Measurements from ENCODE around the gene APPBP2.
"Not testable (repeated sequence)": the region's sequence is repeated elsewhere in the genome, so short reads cannot be mapped to it uniquely, and the experiment has no call there.

Gene APPBP2

DNA sequence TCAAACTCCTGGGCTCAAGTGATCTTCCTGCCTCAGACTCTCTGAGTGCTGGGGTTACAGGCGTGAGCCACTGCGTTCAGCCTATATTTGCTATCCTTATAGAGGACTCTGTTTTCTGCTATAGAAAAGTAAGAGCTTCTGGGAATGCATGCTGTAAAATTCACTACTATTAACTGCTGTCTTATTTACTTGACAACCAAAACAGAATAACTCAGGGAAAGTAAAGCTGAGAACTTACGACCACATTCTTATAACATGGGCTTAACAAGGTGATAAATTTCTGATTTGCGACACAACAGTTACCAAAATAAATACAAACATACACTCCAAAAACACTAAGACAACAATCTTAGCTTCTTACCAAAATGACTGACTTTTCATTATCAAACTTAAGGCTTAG lies 23.9 kb downstream of the APPBP2 start:
- DNase-seq, result no peak
- intact Hi-C loops (cut with DNase I), result no loop called here

GRCh38 chr17:60501589-60501988 lies 24.5 kb downstream of the APPBP2 start:
- no peak for DNase-seq
- intact Hi-C loops (cut with DNase I), result no loop called here

GRCh38 chr17:60496041-60496440 lies 30.0 kb downstream of the APPBP2 start:
- DNase-seq, result no peak
- intact Hi-C loops (cut with DNase I), result no loop called here

GRCh38 chr17:60495260-60495659 lies 30.8 kb downstream of the APPBP2 start:
- DNase-seq, result no peak
- intact Hi-C loops (cut with DNase I), result no loop called here

- intact Hi-C loops (cut with DNase I), result no loop called here
- no peak for DNase-seq
These were observed 32.2 kb downstream of the APPBP2 start for GRCh38 chr17:60493847-60494321.

- intact Hi-C loops (cut with DNase I), result no loop called here
These were observed 34.3 kb downstream of the APPBP2 start for GRCh38 chr17:60491771-60492170.

DNA sequence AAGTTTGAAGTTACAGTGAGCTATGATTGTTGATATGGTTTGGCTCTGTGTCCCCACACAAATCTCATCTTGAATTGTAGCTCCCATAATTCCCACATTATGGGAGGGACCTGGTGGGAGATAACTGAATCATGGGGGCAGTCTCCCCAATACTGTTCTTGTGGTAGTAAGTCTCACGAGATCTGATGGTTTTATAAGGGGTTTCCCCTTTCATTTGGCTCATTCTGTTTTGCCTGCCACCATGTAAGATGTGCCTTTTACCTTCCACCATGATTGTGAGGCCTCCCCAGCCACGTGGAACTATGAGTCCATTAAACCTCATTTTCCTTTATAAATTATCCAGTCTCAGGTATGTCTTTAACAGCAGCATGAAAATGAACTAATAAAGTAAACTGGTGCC lies 35.4 kb downstream of the APPBP2 start:
- DNase-seq; intact Hi-C loops (cut with DNase I): not testable (repeated sequence)

More at GRCh38 chr17:60491771-60492170, 34.3 kb downstream of the APPBP2 start:
- no peak for DNase-seq

- intact Hi-C loops (cut with DNase I), result no loop called here
- DNase-seq, result no peak
These were observed 44.4 kb downstream of the APPBP2 start for GRCh38 chr17:60481604-60482003.

DNA sequence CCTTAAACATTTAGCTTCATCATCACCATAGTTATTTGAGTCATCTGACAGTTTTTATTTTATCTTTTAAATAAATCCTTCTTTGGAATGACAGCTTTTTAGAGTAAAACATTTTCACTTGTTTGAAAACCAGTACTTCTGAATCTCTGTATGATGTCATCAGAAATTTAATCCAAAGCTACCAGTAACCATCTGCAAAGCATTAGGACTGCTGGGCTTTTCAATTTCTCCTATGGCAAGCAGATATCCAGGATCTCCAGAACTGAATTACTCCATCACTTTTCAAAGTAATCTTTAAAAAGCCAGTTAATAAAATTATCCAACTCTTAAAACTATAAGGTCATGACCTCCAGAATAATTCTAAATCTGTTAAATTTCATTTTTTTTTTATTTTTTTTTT lies 52.3 kb downstream of the APPBP2 start:
- DNase-seq, result no peak
- intact Hi-C loops (cut with DNase I), result no loop called here

DNA sequence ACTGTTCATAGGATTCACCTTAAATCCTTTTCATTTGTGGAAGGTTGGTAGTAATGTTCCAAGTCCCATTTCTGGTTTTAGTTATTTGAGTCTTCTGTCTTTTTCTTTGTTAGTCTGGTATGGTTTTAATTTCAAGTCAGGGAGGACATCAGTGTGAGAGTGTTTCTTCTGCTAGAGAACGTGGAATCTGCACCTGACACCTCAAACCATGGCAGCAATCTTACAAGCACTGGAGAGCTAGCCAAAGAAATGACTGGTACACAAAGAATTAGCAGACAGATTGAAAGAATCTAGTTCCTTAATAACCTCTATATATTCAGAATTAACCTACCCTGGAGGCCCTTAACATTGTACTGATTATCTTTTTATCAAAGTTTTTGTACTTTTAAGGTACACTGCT lies 53.6 kb downstream of the APPBP2 start:
- intact Hi-C loops (cut with DNase I), result no loop called here
- no peak for DNase-seq

DNA sequence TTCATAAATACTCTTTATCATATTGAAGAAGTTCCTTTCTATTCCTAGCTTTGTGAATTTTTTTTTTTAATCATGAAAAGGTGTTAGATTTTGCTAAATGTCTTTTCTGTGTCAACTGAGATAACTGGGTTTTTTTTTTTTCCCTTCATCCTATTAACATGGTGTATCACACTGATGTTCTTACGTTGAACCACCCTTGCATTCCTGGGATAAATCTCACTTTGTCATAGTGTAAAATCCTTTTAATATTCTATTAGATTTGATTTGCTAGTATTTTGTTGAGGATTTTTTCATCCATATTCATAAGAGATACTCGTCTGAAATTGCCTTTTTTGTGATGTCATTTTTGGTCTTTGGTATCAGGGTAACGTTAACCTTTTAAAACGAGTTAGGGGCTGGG lies 54.6 kb downstream of the APPBP2 start:
- no peak for DNase-seq
- intact Hi-C loops (cut with DNase I), result no loop called here

- intact Hi-C loops (cut with DNase I), result no loop called here
These were observed 57.7 kb downstream of the APPBP2 start for GRCh38 chr17:60468371-60468770.

DNA sequence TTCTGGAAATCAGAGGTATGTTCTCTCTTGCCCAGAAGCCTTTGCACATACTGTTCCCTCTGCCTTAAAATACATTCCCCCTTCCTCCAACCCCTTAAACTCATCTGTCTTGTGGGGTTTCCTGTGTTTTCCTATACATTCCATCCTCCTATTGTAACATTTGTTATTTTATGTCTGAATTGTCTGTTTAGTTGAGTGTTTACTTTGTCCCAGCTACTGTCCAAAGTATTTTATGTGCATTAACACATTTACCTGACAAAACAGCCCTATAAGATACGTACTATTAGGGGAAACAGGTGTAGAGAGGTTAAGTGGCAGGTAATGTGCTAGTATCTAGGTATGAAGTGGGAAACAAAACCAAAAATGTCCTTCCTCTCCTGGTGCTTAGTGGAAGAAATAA lies 61.7 kb downstream of the APPBP2 start:
- intact Hi-C loops (cut with DNase I), result no loop called here
- no peak for DNase-seq

More at GRCh38 chr17:60468371-60468770, 57.7 kb downstream of the APPBP2 start:
- DNase-seq, result no peak

GRCh38 chr17:60463157-60463835 lies 62.7 kb downstream of the APPBP2 start:
- intact Hi-C loops (cut with DNase I), result no loop called here
- no peak for DNase-seq

- DNase-seq, result no peak
- intact Hi-C loops (cut with DNase I), result no loop called here
These were observed 64.5 kb downstream of the APPBP2 start for GRCh38 chr17:60461584-60461983.

DNA sequence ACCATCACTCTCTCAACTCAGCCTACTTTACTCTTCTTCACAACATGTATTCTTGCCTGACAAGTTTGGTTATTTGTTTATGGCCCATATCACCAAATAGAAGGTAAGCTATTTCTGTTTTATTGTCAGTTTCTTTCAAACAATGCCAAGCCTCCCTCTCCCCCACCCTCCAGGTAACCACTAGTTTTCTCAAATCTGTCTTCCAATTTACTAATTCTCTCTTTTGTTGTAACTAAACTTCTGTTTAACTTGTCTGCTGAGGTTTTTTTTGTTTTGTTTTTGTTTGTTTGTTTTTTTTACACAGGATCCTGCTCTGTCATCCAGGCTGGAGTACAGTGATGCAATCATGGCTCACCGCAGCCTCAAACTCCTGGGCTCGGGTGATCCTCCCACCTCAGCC lies 68.9 kb downstream of the APPBP2 start:
- intact Hi-C loops (cut with DNase I), result no loop called here
- no peak for DNase-seq

DNA sequence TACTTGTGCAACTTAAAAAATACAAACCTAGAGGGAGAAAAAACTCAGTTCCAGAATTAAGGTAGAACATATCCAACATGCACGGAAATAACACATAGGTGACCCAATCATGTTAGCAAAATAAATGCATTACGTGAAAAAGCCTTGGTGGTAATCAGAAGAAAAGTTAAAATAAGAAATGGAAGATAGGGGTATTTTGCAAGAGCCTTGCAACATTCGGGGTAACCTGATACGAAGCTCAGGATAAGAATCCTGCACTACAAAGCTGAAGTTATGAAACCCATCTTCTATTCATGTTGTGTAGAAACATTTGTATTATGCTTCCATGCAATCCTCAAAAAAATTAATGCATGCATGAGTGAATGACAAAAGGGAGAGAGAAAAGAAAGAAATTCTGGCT lies 70.7 kb downstream of the APPBP2 start:
- intact Hi-C loops (cut with DNase I), result no loop called here
- no peak for DNase-seq

DNA sequence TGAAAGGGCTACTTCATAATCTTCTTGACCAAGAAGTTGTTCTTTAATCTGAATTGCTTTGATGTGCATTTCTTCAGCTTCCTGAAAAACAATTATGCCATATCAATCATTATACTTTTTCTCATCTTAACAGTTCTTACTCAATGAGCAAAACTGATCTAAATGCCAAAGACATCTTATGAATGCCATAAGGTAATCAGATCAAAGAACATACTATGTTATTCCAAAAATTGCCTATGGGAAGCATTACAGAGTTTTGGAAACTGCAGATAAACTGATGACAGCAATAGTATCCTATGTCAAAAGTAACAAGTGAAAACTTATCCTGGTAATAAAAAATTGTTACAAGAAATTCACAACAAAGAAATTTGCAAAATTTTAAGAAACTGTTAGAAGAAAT lies 74.1 kb downstream of the APPBP2 start:
- intact Hi-C loops (cut with DNase I), result no loop called here
- no peak for DNase-seq

- intact Hi-C loops (cut with DNase I), result no loop called here
- DNase-seq, result no peak
These were observed 75.0 kb downstream of the APPBP2 start for GRCh38 chr17:60451071-60451470.

DNA sequence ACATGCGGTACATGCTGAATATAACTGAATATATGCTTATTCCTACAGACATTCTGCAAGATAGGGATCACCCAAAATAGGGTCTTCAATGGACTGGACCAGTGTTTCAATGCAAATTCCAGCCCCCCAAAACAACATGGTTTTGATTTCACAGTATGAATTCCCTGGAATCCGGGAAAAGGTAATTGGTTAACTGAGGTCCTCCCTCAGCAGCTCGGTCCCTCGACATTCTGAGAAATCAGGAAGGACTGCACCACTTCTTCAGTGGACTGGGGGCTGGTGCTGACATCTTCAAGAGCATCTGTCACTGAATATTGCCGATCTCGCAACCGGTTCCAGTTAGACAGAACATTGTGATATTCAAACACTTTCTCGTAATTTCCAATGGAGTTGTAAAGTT lies 78.7 kb downstream of the APPBP2 start:
- intact Hi-C loops (cut with DNase I), result no loop called here
- DNase-seq, result no peak

GRCh38 chr17:60445144-60445543 lies 80.9 kb downstream of the APPBP2 start:
- intact Hi-C loops (cut with DNase I), result no loop called here
- DNase-seq, result no peak

- intact Hi-C loops (cut with DNase I), result no loop called here
- DNase-seq, result no peak
These were observed 82.3 kb downstream of the APPBP2 start for GRCh38 chr17:60443713-60444112.
